K562 (cell line): ENCODE results near the gene CCDC136. TPM values are rescaled to one million over a fixed set of nuclear protein-coding genes. Genes with fewer than 3 reads are reported as not detected.

Source experiments
- CEBPB ChIP-seq: fragments of 450-650 bp; IDR thresholded peaks from 2 replicates; pipeline ENCODE4 v1.6.1; 2016; ENCODE audit warnings: missing genetic modification characterization, missing compliant biosample characterization
- CEBPG ChIP-seq, 3 experiments: fragments of 200-800 bp in 1 of 3; sonication (Bioruptor generic) in 1 of 3; sonication (generic) in 1 of 3; formaldehyde crosslinking in 1 of 3; IDR thresholded peaks in 2 of 3; conservative IDR thresholded peaks in 1 of 3; 2 replicates each; pipeline versions ENCODE4 v1.6.1 to v1.8.0; 2016 to 2022; ENCODE audit warnings: missing compliant biosample characterization in 2 of 3, missing genetic modification characterization in 2 of 3, mild to moderate bottlenecking in 1 of 3, missing genetic modification reagents in 1 of 3
- HMG20B ChIP-seq: fragments of 250-450 bp; sonication (Bioruptor Pico); IDR thresholded peaks from 2 replicates; pipeline ENCODE4 v1.5.0; 2021; ENCODE audit warnings: mild to moderate bottlenecking
- KLF13 ChIP-seq: fragments of 450-650 bp; IDR thresholded peaks from 2 replicates; pipeline ENCODE4 v1.6.1; 2016; ENCODE audit warnings: missing genetic modification characterization, low read depth, mild to moderate bottlenecking, missing compliant biosample characterization, moderate library complexity, borderline replicate concordance
- MYNN ChIP-seq, 2 experiments: sonication (generic); formaldehyde crosslinking in 1 of 2; IDR thresholded peaks; 2 replicates each; pipeline versions ENCODE4 v1.5.0 to v1.6.1; 2016 to 2020; ENCODE audit warnings: antibody characterized with exemption in 1 of 2, missing genetic modification reagents in 1 of 2
- POLR2AphosphoS2 ChIP-seq: IDR thresholded peaks from 2 replicates; pipeline ENCODE4 v1.6.1; 2012; ENCODE audit warnings: low read length, improper control_type of control experiment
- POLR2AphosphoS5 ChIP-seq: IDR thresholded peaks from 2 replicates; pipeline ENCODE4 v1.6.1; 2011; ENCODE audit warnings: mild to moderate bottlenecking, low read depth, low read length, moderate library complexity; ENCODE audit not compliant: control insufficient read depth, insufficient read depth
- RB1 ChIP-seq: fragments of 450-650 bp; IDR thresholded peaks from 2 replicates; pipeline ENCODE4 v1.6.1; 2017; ENCODE audit warnings: low read depth, mild to moderate bottlenecking
- SPI1 ChIP-seq: IDR thresholded peaks from 2 replicates; pipeline ENCODE4 v1.6.1; 2011; ENCODE audit warnings: low read depth, low read length, control low read depth, borderline replicate concordance
- TEAD2 ChIP-seq: fragments of 450-650 bp; IDR thresholded peaks from 2 replicates; pipeline ENCODE4 v1.6.1; 2016; ENCODE audit warnings: missing genetic modification characterization, control low read depth, missing compliant biosample characterization
- TRIM24 ChIP-seq, 2 experiments: fragments of 450-650 bp; IDR thresholded peaks; 2 replicates each; pipeline ENCODE4 v1.6.1; 2016
- ZNF212 ChIP-seq: fragments of 450-650 bp; formaldehyde crosslinking; IDR thresholded peaks from 2 replicates; pipeline ENCODE4 v1.4.0; 2020; ENCODE audit warnings: mild to moderate bottlenecking
- ZNF717 ChIP-seq: fragments of 250-450 bp; sonication (Bioruptor Pico); IDR thresholded peaks from 2 replicates; pipeline ENCODE4 v1.5.0; 2021
- polyA plus RNA-seq, 8 experiments: library from polyadenylated mRNA; depleted of rRNA in 4 of 8; stranded (reverse) in 5 of 8; unstranded in 3 of 8; fragments of >200 nt; fragmentation: Nextera tagmentation in 2 of 8; fragmentation: Illumina TruSeq in 1 of 8; extraction: Ambion mirVana in 2 of 8; extraction: Trizol in 1 of 8; gene quantifications; 2 replicates each; pipeline versions ENCODE4 v1.2.1 to v1.2.3, GENCODE V29; 2011 to 2014; ENCODE audit warnings: inconsistent platforms in 1 of 8, missing spikeins in 1 of 8
- total RNA-seq, 7 experiments: library from RNA; depleted of rRNA in 6 of 7; stranded (reverse); fragments of >200 nt in 6 of 7; fragmentation: Illumina TruSeq in 2 of 7; extraction: Trizol in 2 of 7; gene quantifications; 2 replicates each; pipeline versions ENCODE4 v1.2.1 to v1.2.3, GENCODE V29; 2011 to 2021; ENCODE audit warnings: low replicate concordance in 1 of 7
- TF ChIP-seq, protein P1 (sequence below): fragments of 450-650 bp; formaldehyde crosslinking; IDR thresholded peaks from 2 replicates; pipeline ENCODE4 v1.4.0; 2022; ENCODE audit warnings: missing genetic modification characterization
- TF ChIP-seq, protein P2 (sequence below): sonication (generic); IDR thresholded peaks from 2 replicates; pipeline ENCODE4 v1.6.1; 2016
- TF ChIP-seq, protein P3 (sequence below): sonication (generic); formaldehyde crosslinking; IDR thresholded peaks from 2 replicates; pipeline ENCODE4 v1.8.1; 2022; ENCODE audit warnings: missing genetic modification reagents
- TF ChIP-seq, protein P4 (sequence below): fragments of 250-450 bp; sonication (Bioruptor Pico); IDR thresholded peaks from 2 replicates; pipeline ENCODE4 v1.8.0; 2022; ENCODE audit warnings: moderate library complexity, mild to moderate bottlenecking, inconsistent platforms
- TF ChIP-seq, protein P5 (sequence below): fragments of 200-800 bp; sonication (Bioruptor generic); IDR thresholded peaks from 2 replicates; pipeline ENCODE4 v1.6.1; 2016; ENCODE audit warnings: missing genetic modification characterization, missing compliant biosample characterization

CCDC136 gene
- total and polyA plus RNA-seq, 9 of the 15 experiments (the other 6 are each of a cell fraction or from before 2014, with no cell fraction given) = 2.4 to 40.8 (median 26.5) TPM

DNA sequence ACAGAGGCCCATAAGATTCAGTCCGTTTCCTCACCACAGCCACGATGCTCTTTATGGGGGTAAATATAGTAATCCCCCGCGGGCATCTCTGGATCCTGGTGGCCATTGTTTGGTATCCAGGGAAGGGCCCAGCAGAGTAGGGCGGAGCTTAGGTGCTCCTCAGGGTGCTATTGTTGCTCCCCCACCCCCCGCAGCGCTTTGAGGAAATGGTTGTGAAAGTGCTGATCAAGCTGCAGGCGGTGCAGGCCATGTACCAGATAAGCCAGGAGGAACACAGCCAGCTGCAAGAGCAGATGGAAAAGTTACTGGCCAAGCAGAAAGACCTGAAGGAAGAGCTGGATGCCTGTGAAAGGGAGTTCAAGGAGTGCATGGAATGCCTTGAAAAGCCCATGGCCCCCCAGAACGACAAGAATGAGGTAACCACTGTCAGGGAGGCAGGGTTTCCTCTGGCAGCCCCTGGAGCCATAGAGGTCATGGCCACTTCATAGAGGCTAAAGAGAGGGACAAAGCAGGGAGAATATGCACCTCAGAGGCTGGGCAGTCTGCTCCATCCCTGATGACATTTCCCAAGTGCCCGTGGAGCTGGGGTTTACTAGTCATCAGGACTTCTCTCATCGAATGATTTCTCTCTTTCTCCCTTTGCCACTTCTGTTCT is 20.9 kb downstream of the CCDC136 start (continued):
- TF ChIP-seq, protein P1, sequence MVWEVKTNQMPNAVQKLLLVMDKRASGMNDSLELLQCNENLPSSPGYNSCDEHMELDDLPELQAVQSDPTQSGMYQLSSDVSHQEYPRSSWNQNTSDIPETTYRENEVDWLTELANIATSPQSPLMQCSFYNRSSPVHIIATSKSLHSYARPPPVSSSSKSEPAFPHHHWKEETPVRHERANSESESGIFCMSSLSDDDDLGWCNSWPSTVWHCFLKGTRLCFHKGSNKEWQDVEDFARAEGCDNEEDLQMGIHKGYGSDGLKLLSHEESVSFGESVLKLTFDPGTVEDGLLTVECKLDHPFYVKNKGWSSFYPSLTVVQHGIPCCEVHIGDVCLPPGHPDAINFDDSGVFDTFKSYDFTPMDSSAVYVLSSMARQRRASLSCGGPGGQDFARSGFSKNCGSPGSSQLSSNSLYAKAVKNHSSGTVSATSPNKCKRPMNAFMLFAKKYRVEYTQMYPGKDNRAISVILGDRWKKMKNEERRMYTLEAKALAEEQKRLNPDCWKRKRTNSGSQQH (CRISPR knock-in tag) = no peak
- TF ChIP-seq TEAD2 = no peak
- 0 out of 2 replicates have a peak, but pooled peaks have one; percentile 63 for TF ChIP-seq MYNN (IDR thresholded peaks at IDR 0.05)
- no peak for TF ChIP-seq MYNN (CRISPR knock-in tag; IDR thresholded peaks at IDR 0.05)
- TF ChIP-seq, protein P2, sequence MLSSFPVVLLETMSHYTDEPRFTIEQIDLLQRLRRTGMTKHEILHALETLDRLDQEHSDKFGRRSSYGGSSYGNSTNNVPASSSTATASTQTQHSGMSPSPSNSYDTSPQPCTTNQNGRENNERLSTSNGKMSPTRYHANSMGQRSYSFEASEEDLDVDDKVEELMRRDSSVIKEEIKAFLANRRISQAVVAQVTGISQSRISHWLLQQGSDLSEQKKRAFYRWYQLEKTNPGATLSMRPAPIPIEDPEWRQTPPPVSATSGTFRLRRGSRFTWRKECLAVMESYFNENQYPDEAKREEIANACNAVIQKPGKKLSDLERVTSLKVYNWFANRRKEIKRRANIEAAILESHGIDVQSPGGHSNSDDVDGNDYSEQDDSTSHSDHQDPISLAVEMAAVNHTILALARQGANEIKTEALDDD = no peak
- peak; percentile 67 for TF ChIP-seq RB1
- peak; percentile 94 for TF ChIP-seq POLR2AphosphoS5
- TF ChIP-seq HMG20B (CRISPR knock-in tag) = no peak
- peak; percentile 92 to 94 for TF ChIP-seq TRIM24 (IDR thresholded peaks at IDR 0.05)
- no peak for TF ChIP-seq POLR2AphosphoS2
- TF ChIP-seq ZNF212 (CRISPR knock-in tag) = no peak
- TF ChIP-seq CEBPB (tag) = peak; percentile 96
- TF ChIP-seq, protein P3, sequence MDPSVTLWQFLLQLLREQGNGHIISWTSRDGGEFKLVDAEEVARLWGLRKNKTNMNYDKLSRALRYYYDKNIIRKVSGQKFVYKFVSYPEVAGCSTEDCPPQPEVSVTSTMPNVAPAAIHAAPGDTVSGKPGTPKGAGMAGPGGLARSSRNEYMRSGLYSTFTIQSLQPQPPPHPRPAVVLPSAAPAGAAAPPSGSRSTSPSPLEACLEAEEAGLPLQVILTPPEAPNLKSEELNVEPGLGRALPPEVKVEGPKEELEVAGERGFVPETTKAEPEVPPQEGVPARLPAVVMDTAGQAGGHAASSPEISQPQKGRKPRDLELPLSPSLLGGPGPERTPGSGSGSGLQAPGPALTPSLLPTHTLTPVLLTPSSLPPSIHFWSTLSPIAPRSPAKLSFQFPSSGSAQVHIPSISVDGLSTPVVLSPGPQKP = no peak
- TF ChIP-seq, protein P4, sequence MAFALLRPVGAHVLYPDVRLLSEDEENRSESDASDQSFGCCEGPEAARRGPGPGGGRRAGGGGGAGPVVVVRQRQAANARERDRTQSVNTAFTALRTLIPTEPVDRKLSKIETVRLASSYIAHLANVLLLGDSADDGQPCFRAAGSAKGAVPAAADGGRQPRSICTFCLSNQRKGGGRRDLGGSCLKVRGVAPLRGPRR (CRISPR knock-in tag) = no peak
- 0 out of 2 replicates have a peak, but pooled peaks have one; percentile 35 for TF ChIP-seq CEBPG (CRISPR knock-in tag; IDR thresholded peaks at IDR 0.05)
- TF ChIP-seq CEBPG (tag; conservative IDR thresholded peaks at IDR 0.05 in 1 of 2, IDR thresholded peaks at IDR 0.05 in 1 of 2) = no peak; a peak in 1 of 4 replicates
- peak; percentile 89 for TF ChIP-seq SPI1
- no peak for TF ChIP-seq KLF13
- TF ChIP-seq ZNF717 (CRISPR knock-in tag) = no peak
- TF ChIP-seq, protein P5, sequence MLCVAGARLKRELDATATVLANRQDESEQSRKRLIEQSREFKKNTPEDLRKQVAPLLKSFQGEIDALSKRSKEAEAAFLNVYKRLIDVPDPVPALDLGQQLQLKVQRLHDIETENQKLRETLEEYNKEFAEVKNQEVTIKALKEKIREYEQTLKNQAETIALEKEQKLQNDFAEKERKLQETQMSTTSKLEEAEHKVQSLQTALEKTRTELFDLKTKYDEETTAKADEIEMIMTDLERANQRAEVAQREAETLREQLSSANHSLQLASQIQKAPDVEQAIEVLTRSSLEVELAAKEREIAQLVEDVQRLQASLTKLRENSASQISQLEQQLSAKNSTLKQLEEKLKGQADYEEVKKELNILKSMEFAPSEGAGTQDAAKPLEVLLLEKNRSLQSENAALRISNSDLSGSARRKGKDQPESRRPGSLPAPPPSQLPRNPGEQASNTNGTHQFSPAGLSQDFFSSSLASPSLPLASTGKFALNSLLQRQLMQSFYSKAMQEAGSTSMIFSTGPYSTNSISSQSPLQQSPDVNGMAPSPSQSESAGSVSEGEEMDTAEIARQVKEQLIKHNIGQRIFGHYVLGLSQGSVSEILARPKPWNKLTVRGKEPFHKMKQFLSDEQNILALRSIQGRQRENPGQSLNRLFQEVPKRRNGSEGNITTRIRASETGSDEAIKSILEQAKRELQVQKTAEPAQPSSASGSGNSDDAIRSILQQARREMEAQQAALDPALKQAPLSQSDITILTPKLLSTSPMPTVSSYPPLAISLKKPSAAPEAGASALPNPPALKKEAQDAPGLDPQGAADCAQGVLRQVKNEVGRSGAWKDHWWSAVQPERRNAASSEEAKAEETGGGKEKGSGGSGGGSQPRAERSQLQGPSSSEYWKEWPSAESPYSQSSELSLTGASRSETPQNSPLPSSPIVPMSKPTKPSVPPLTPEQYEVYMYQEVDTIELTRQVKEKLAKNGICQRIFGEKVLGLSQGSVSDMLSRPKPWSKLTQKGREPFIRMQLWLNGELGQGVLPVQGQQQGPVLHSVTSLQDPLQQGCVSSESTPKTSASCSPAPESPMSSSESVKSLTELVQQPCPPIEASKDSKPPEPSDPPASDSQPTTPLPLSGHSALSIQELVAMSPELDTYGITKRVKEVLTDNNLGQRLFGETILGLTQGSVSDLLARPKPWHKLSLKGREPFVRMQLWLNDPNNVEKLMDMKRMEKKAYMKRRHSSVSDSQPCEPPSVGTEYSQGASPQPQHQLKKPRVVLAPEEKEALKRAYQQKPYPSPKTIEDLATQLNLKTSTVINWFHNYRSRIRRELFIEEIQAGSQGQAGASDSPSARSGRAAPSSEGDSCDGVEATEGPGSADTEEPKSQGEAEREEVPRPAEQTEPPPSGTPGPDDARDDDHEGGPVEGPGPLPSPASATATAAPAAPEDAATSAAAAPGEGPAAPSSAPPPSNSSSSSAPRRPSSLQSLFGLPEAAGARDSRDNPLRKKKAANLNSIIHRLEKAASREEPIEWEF (CRISPR knock-in tag) = no peak
